CD4-positive, alpha-beta T cell treated with Interleukin-1 beta for 1 hour (primary cell): ENCODE results near the gene CDK9.
A peak's percentile ranks its signal among the peaks of the same experiment; 100 is the strongest.

Experiments used
- DNase-seq, 2 donors: peaks; one replicate each; pipeline ENCODE4 v3.0.0-alpha.2; 2020 to 2022

The CDK9 gene

GRCh38 chr9:127762111-127762676, 23.6 kb upstream of the CDK9 start:
- DNase-seq: peak in 1 of 2 donors; percentile 21

- peak; percentile 43 to 45 for DNase-seq
These were observed 21.9 kb upstream of the CDK9 start for GRCh38 chr9:127763918-127764384.

GRCh38 chr9:127765418-127765817, 20.4 kb upstream of the CDK9 start:
- no peak for DNase-seq

- no peak for DNase-seq
These were observed 18.4 kb upstream of the CDK9 start for GRCh38 chr9:127767410-127767809.

- no peak for DNase-seq
These were observed 17.9 kb upstream of the CDK9 start for GRCh38 chr9:127767909-127768331.

GRCh38 chr9:127768698-127769097, 17.1 kb upstream of the CDK9 start:
- DNase-seq: no peak

- DNase-seq: no peak
These were observed 16.7 kb upstream of the CDK9 start for GRCh38 chr9:127769101-127769500.

- no peak for DNase-seq
These were observed 15.8 kb upstream of the CDK9 start for GRCh38 chr9:127769929-127770582.

- no peak for DNase-seq
These were observed 15.3 kb upstream of the CDK9 start for GRCh38 chr9:127770583-127770904.

- peak; percentile 96 to 98 for DNase-seq
These were observed 14.8 kb upstream of the CDK9 start for GRCh38 chr9:127770905-127771569.

- no peak for DNase-seq
These were observed 14.2 kb upstream of the CDK9 start for GRCh38 chr9:127771570-127772189.

GRCh38 chr9:127772603-127773002, 13.2 kb upstream of the CDK9 start:
- no peak for DNase-seq

GRCh38 chr9:127773272-127773671, 12.6 kb upstream of the CDK9 start:
- DNase-seq: no peak

- DNase-seq: no peak
These were observed 11.9 kb upstream of the CDK9 start for GRCh38 chr9:127773981-127774380.

- peak; percentile 84 to 86 for DNase-seq
These were observed 9.5 kb upstream of the CDK9 start for GRCh38 chr9:127776195-127776923.

GRCh38 chr9:127776924-127777289, 8.9 kb upstream of the CDK9 start:
- DNase-seq: no peak

GRCh38 chr9:127777368-127777980, 8.4 kb upstream of the CDK9 start:
- DNase-seq: peak in 1 of 2 donors; percentile 34

- DNase-seq: peak; percentile 57 to 71
These were observed 7.3 kb upstream of the CDK9 start, which contains the start of gene SH2D3C for GRCh38 chr9:127778280-127779135. SH2D3C (minus strand) TSS chr9:127778666; CDS start chr9:127778627, 39 bp downstream.

- DNase-seq: peak; percentile 71 to 73
These were observed 6.5 kb upstream of the CDK9 start for GRCh38 chr9:127779136-127779981.

GRCh38 chr9:127780126-127780885, 5.5 kb upstream of the CDK9 start:
- no peak for DNase-seq
